ENCODE measurements around the gene ZDHHC5.
A peak's percentile ranks its signal among the peaks of the same experiment; 100 is the strongest.
"Not testable (repeated sequence)": the region's sequence is repeated elsewhere in the genome, so short reads cannot be mapped to it uniquely, and the experiment has no call there.

The ZDHHC5 gene

GRCh38 chr11:57644748-57645688 is 22.9 kb upstream of the ZDHHC5 start:
- DNase-seq: peak; percentile 93

GRCh38 chr11:57645689-57646085 is 22.2 kb upstream of the ZDHHC5 start:
- DNase-seq: no peak

- DNase-seq: no peak
Measured at GRCh38 chr11:57646194-57646798, 21.6 kb upstream of the ZDHHC5 start.

GRCh38 chr11:57646799-57647303 is 21.1 kb upstream of the ZDHHC5 start:
- no peak for DNase-seq

- no peak for DNase-seq
Measured at GRCh38 chr11:57647372-57647771, 20.5 kb upstream of the ZDHHC5 start.

DNA sequence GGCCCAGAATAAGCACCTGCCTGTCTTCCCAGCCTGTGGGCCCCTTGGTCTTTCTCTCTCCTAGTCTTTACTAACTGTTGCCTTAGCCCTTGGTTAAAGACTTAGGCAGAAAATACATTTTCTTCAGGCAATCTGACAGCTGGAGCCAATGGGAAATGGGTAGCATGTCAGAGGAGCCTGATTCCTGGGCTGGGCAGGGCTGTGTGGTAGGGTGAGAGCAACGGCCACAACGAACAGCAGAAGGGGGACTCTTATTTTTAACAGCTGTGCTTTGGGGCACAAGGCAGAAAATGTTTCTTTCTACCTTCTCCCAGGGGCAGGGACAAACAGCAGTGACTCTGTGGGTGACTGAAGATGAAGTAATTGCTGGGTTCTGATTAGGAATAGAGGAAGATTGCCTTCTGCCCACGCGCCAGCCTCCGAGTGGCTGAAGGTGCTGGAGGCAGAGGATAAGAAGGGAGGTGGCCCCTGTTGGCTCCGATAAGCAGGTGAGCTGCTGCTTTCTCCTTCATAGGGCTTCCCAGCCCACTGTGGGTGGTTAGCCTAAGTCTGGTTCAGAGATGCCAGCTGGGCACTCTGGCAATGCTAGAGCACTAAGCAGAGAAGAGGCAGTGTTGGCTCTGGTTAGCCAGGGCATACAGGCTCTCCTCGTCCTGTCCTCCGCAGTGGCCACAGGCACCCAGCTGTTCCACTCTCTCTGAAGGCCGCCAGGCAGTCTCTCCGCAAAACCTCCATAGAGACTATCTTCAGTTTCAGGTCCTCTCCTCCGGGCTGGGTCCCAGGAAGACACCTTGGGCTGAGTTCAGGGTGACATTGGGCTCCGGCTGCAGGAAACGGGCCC is 19.7 kb upstream of the ZDHHC5 start:
- DNase-seq: no peak

GRCh38 chr11:57648801-57649735 is 18.8 kb upstream of the ZDHHC5 start:
- no peak for DNase-seq

DNA sequence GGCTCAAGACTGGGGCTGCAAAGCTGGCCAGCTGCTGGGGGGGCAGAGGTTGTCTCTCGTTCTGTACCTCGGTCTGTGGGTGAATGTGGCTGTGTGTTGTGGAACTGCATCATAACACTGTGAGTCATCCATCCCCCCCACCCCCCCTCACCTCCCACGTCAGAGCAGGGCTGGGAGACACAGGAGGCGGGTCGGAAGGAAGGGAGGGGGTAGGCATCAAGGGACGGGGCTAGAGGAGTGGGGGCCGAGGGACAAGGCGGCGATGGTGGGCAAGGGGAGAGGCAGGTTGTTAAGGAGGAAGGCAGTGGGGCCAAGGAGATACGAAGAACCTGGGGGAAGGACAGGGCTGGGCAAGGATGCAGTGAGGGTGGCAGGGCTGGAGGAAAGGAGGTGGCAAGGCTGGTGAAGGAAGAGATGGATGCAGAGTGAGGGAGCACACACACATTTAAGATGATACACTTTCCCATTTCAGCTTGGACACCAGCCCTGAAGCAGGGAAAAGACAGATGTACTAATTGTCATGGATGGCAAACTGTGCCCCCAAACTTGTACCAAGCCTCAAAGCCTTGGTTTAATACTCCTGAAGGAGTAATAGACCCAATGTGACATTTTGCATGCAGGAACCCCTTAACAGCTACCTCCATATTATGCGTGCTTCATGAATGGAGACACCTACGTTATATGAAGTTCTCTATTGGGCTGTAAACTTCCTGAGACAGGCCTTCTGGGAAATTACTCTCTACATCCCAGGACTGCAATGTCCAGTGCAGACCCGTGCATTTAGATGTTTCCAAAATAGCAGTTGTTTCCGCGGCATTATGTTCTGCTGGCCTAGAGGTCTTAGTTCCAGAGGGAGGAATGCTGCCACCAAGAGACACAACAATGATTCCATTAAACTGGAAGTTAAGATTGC is 17.8 kb upstream of the ZDHHC5 start, which contains the start of gene YPEL4:
Gene YPEL4 (minus strand): TSS at position 87 of the 913 bp plus-strand sequence. CDS start 2,805 bp downstream, outside the sequence.
- peak; percentile 55 for DNase-seq

DNA sequence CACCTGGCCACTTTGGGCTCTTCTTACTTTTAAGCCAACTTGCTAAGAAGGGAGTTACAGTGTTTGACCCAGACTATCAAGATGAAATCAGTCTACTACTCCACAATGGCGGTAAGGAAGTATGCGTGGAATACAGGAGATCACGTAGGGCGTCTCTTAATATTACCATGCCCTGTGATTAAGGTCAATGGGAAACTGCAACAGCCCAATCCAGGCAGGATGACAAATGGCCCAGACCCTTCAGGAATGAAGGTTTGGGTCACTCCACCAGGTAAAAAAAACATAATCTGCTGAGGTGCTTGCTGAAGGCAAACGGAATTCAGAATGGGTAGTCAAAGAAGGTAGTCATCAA is 17.2 kb upstream of the ZDHHC5 start:
- no peak for DNase-seq

- no peak for DNase-seq
Measured at GRCh38 chr11:57651408-57651807, 16.5 kb upstream of the ZDHHC5 start.

GRCh38 chr11:57652230-57652629 is 15.7 kb upstream of the ZDHHC5 start:
- not testable (repeated sequence) for DNase-seq

- DNase-seq: no peak
Measured at GRCh38 chr11:57652662-57653061, 15.3 kb upstream of the ZDHHC5 start.

DNA sequence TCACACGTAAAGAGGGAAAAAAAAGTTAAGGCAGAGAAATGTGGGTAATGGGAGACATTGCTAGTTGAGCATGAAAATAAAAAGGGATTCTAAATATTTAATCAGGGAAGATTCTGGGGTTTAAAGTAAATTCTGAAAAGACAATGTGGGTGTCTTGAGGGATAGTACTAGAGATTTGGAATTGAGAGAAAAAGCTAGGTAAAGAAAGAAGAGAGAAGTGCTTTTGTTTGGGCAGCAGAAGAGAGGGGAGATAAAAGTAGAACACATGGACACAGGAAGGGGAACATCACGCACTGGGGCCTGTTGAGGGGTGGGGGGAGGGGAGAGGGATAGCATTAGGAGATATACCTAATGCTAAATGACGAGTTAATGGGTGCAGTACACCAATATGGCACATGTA is 14.8 kb upstream of the ZDHHC5 start:
- no peak for DNase-seq

GRCh38 chr11:57656885-57657193 is 11.1 kb upstream of the ZDHHC5 start:
- DNase-seq: no peak

GRCh38 chr11:57657194-57658022 is 10.5 kb upstream of the ZDHHC5 start, which contains the start of gene CLP1:
Gene CLP1 (plus strand): TSS chr11:57657762. CDS start chr11:57659477, 1,715 bp downstream.
- peak; percentile 99 for DNase-seq

GRCh38 chr11:57658023-57658361 is 9.9 kb upstream of the ZDHHC5 start:
- DNase-seq: no peak

DNA sequence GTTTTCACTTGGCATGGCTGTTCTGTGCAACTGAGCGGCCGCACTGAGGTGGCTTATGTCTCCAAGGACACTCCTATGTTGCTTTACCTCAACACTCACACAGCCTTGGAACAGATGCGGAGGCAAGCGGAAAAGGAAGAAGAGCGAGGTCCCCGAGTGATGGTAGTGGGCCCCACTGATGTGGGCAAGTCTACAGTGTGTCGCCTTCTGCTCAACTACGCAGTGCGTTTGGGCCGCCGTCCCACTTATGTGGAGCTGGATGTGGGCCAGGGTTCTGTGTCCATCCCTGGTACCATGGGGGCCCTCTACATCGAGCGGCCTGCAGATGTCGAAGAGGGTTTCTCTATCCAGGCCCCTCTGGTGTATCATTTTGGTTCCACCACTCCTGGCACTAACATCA is 8.2 kb upstream of the ZDHHC5 start:
- DNase-seq: no peak

- no peak for DNase-seq
Measured at GRCh38 chr11:57662893-57663292, 5.0 kb upstream of the ZDHHC5 start.

GRCh38 chr11:57663975-57664374 is 3.9 kb upstream of the ZDHHC5 start:
- no peak for DNase-seq

DNA sequence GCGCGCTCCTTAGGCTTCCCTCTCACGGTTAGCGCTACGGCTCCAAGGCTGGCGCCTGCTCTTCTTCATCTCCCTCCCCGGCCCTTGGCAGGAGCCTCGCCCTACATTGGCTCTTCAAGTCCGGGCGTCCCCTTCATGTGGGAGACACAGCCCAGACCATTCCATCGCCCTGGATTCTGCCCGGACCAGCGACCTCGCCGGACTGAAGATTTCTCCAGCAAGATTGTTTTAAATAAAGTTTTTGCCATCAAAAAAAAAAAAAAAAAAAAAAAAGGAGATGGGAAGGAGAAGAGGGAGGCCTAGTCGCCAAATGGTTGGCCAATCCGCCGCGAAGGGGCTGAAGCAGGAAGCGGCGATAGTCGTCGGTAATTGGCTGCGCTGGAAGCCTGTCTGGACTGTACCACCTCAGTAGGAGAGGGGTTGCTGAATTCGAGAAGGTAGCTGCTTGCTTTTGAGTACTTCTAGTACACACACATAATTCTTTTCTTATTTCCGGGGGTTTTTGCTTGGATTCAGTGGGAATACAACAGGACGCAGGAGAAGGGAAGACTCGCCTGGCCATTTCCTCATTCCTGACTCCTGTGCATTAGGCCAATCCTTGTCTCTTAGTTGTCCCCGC is 688 bp upstream of the ZDHHC5 start:
- DNase-seq: peak; percentile 95
